Measurements from ENCODE around the gene MYOM1.
"Not testable (repeated sequence)": the region's sequence is repeated elsewhere in the genome, so short reads cannot be mapped to it uniquely, and the experiment has no call there.

Gene MYOM1

DNA sequence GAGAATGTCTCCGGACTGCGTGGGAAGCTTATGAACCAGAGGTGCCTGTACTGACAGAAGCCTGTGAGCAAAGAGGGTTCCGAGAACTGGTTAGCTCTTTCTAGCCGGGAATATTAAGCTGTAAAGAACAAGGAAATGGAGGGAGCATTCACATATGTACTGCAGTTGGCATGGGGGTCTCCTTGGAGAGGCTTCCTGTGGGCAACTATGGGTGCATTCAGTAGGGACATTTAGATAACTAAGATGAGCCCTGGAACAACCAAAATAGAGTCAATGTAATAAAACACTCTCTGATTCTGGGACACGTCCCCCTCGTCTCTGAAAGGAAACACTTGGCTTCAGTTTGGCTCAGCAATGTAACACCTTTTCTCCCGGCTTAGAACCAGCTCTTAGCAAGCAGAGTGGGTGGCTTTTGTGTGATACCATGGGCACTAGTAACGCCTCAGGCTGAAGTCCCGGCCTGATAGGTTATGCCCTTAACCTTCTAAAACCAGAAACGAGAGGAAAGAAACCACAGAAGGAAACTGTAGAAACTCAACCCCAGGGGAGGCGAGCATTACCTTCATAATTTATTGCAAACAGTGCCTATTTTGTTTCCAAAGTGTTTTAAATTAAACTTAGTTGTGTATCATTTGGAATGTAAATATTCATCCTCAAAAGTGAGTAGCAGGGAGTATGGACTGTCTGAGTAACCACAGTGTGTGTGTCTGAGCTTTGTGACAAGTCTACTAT, 158.0 kb downstream of the MYOM1 start:
- no peak overlapping the region for H3K4me3 ChIP-seq (ENCODE audit: low read depth, low read length)

DNA sequence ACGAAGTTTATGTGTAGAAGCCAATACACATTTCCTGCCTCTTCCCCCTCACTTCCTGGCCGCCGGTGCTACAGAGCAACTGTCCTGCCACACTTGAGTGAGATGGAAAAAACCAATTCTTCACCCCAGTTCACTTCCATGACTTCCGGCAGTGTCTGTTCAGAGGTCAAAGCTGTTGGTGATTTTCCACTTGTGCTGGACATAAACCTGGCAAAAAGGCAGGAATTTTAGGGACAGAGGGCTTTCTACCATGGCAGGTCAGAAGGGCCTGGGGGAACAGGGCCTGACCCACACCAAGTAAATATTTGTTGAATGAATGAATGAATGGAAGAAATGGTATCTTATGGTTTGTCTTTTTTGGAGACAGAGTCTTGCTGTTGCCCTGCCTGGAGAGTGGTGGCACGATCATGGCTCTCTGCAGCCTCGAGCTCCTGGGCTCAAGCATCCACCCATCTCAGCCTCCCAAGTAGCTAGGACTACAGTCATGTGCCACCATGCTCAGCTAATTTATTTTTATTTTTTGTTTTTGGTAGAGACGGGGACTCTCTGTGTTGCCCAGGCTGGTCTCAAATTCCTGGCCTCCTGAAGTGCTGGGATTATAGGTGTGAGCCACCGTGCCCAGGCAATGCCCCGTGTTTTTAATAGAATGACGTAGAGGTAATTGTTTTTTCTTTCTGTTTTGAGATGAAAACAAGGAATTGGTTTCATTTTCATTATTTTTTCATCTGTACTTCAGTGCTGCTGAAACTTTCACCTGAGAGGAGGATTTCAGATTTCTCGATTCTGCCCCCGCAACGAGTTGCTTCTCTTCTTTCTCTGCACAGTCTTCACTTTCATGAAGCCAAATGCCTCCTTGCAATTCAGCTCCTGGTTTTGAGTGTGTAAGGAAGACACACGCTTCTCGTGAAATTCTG, 158.8 kb downstream of the MYOM1 start:
- H3K4me3 ChIP-seq (ENCODE audit: low read depth, low read length), result no peak overlapping the region

DNA sequence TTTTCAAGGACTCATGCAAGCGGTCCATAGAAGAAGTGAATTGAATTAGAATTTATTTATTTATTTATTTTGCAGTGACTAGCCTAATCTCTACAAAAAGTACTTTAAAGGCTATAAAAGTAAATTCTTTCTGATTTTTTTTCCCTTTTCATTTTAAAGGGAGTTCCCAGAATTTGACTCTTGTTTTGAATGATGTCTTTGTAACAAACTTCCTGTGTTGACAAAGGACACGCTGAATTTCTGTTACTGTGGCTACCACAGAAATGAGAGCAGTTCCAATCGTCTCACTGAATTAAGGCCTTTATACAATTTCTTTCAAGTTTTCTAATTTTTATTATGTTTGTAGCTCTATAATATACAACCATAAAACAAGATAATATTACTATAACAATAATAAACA, 160.5 kb downstream of the MYOM1 start:
- H3K4me3 ChIP-seq (ENCODE audit: low read depth, low read length), result no peak overlapping the region

DNA sequence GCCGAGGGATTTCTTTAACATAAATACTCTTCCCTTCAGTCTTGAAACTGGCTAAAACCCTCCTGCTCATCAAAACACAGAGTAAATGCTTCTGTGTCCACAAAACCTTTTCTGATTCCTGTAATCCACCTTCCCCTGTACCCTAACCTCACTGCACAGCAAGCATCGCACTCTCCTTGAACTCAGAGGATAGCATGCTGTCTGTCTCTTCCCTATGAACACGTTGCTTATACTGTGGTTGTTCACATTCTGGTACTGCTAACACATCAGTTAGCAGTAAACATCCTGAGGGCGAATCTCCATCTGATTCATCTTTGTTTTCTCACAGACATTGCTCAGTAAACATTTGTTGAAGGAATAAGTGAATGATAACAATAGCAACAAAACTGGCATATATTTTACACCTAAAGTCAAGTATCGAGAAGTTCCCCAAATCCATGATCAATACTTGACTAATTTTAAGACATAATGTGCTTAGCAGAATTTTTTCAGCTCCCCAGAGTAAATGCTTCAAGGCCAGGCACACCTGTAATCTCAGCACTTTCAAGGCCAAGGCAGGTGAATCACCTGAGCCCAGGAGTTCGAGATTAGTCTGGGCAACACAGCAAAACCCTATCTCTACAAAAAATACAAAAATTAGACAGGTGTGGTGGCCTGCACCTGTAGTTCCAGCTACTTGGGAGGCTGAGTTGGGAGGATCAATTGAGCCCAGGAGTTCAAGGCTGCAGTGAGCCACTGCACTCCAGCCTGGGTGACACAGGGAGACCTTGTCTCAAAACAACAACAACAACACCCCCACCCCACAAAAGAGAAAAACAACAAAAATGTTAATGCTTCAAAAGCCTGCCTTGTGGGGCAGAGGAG, 161.2 kb downstream of the MYOM1 start:
- no peak overlapping the region for H3K4me3 ChIP-seq (ENCODE audit: low read depth, low read length)

- no peak overlapping the region for H3K4me3 ChIP-seq (ENCODE audit: low read depth, low read length)
Observed at GRCh38 chr18:3057526-3057925, 162.2 kb downstream of the MYOM1 start.

DNA sequence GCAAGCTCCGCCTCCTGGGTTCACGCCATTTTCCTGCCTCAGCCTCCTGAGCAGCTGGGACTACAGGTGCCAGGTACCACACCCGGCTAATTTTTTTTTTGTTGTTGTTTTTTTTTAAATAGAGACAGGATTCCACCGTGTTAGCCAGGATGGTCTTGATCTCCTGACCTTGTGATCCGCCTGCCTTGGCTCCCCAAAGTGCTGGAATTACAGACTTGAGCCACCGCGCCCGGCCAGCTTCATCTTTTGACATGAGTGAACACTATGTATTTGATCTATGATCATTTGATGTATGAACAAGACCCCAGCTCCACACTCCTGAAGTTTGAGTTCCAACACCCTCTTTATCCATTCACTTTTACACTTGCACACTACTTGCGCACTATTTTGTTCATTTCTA, 163.5 kb downstream of the MYOM1 start:
- no peak overlapping the region for H3K4me3 ChIP-seq (ENCODE audit: low read depth, low read length)

DNA sequence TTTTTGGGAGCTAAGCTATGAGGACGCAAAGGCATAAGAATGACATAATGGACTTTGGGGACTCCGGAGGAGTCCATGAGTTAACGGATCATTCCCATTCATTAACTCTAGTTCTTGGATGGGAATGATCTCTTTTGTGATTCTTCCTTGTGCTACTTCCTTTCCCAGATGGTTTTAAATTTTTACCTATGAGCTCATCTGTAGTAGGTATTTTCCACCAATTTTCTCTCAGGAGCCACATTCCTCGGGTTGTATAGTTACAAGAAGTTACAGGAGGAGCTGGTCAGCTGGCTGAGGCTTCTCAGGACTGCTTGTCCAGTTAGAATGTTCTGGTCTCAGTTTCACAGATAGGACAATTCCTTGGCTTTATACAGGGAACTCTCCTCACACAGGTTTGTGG, 164.0 kb downstream of the MYOM1 start:
- H3K4me3 ChIP-seq (ENCODE audit: low read depth, low read length), result no peak overlapping the region

DNA sequence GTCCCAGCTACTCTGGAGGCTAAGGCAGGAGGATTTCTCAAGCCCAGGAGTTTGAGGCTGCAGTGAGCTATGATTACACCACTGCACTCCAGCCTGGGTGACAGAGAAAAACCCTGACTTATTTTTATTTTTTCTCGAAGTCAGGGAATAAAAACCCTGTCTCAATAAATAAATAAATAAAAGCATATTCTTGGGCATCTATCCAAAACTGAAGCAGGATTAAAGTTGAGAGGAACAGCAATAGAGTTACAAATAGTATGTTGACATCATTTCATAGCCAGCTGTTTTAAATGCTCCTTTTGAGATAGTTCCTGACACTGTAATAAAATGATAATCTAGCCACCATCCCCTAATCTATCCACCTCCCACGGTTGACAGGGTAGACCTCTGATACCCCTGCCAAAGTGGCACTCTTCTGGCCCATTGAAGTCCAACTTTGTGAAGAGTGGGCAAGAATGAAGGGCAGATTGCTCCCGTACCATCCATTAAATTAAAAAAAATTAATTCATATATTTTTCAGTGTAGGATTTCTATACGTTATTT, 164.5 kb downstream of the MYOM1 start:
- H3K4me3 ChIP-seq (ENCODE audit: low read depth, low read length), result no peak overlapping the region

GRCh38 chr18:3054780-3055179, 165.0 kb downstream of the MYOM1 start:
- no peak overlapping the region for H3K4me3 ChIP-seq (ENCODE audit: low read depth, low read length)

DNA sequence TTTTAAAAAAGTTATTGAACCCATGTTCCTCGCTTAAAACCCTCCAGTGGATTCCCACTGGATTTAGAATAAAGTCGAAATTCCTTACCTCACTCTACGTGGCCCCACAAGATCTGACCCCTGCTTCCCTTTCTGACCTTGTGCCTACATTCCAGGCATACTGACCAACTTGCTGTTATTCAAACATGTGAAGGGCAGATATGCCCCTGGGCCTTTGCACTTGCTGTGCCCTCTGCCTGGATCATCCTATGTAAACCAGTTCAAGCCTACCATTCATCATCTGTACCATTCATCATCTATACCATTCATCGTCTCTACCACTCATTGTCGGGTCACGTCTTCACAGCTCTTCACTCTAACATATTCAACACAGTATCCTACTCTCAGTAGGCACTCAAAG, 165.6 kb downstream of the MYOM1 start:
- no peak overlapping the region for H3K4me3 ChIP-seq (ENCODE audit: low read depth, low read length)

DNA sequence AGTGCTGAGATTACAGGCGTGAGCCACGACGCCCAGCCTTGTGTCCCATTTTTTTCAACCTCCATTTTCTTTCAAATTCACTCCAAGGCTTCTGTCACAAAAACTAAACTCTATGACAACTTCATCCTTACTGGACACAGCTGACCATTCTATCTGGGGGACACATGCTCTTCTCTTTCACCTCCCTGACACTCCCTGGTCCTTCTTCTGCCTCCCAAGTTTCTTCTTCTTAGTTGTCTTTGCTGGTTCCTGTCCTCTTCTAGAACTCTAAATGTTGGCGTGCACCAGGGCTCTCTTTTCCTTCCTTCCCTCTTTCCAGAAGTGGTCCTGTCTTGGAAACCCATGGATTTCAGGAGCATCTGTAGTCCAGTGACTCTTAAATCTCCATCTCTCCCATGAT, 166.7 kb downstream of the MYOM1 start:
- H3K4me3 ChIP-seq (ENCODE audit: low read depth, low read length), result no peak overlapping the region

- H3K4me3 ChIP-seq (ENCODE audit: low read depth, low read length), result no peak overlapping the region
Observed at GRCh38 chr18:3052411-3052758, 167.4 kb downstream of the MYOM1 start.

- no peak overlapping the region for H3K4me3 ChIP-seq (ENCODE audit: low read depth, low read length)
Observed at GRCh38 chr18:3051718-3052410, 167.9 kb downstream of the MYOM1 start.

DNA sequence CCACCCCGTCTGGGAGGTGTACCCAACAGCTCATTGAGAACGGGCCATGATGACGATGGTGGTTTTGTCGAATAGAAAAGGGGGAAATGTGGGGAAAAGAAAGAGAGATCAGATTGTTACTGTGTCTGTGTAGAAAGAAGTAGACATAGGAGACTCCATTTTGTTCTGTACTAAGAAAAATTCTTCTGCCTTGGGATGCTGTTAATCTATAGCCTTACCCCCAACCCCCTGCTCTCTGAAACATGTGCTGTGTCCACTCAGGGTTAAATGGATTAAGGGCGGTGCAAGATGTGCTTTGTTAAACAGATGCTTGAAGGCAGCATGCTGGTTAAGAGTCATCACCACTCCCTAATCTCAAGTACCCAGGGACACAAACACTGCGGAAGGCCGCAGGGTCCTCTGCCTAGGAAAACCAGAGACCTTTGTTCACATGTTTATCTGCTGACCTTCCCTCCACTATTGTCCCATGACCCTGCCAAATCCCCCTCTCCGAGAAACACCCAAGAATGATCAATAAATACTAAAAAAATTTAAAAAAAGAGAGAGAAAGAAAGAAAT, 169.8 kb downstream of the MYOM1 start:
- not testable (repeated sequence) for H3K4me3 ChIP-seq (ENCODE audit: low read depth, low read length)

DNA sequence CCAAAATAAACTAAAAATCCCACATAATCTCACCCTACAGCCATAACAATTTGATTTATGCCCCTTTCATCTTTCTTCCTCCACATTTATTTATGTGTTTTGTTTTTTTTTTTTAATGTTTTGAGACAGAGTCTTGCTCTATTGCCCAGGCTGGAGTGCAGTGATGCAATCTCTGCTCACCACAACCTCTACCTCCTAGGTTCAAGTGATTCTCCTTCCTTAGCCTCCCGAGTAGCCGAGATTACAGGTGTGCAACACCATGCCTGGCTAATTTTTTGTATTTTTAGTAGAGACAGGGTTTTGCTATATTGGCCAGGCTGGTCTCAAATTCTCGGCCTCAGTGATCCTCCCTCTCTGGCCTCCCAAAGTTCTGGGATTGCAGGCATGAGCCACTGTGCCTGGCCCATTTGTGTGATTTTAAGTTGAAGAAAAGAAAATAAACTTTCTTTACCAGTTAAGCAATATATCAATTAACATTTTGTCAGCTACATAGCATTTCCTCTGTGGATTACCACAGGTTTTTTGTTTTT, 170.9 kb downstream of the MYOM1 start:
- no peak overlapping the region for H3K4me3 ChIP-seq (ENCODE audit: low read depth, low read length)

- H3K4me3 ChIP-seq (ENCODE audit: low read depth, low read length), result no peak overlapping the region
Observed at GRCh38 chr18:3048121-3048520, 171.6 kb downstream of the MYOM1 start.

GRCh38 chr18:3046216-3046808, 173.5 kb downstream of the MYOM1 start:
- H3K4me3 ChIP-seq (ENCODE audit: low read depth, low read length), result no peak overlapping the region

GRCh38 chr18:3044931-3045698, 174.7 kb downstream of the MYOM1 start:
- no peak overlapping the region for H3K4me3 ChIP-seq (ENCODE audit: low read depth, low read length)

GRCh38 chr18:3042379-3042778, 177.4 kb downstream of the MYOM1 start:
- no peak overlapping the region for H3K4me3 ChIP-seq (ENCODE audit: low read depth, low read length)

All from iPS-11a (cell line).